ENCODE data around the gene ACBD4.

ACBD4 gene

DNA sequence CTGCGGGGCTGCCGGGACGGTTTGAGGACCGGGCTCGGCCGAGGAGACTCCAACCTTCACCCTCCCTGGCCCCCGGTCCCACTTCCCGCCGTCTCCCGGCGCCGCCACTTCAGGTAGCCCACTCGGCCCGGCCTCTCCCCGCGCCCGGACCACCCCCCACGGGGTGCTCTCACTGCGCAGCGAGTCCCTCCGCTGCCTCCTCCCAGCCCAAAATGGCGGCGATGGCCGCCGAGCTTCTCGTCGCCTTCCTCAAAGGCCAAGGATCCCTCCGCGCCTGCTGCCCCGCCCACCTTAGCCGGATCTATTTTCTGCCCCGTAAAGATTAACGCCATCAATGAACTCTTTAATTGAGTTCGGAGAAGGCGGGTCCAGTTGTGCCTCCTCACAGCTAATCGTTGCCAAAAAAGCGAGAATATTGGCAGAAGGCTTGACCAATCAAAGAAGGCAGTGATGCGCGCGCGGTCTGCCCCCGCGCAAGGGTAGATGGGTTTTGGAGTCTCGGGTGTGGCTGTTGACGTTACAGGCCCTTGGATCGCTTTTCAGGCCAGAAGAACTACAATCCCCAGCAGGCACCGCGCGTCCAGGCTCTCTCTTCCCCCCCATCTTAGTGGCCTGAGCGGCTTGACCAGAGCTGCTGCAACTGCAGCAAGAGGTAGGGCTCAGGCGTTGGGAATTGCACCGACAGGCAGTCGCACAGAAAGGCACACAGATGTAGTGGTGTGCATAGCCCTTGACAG is 26.0 kb downstream of the ACBD4 start, which contains the start of gene HEXIM2:
Gene HEXIM2, plus strand, starts transcription at position 588 of the 737 bp plus-strand sequence. CDS start 919 bp downstream, outside the sequence.
- peak; percentile 99 for DNase-seq

GRCh38 chr17:45162025-45162687 is 26.7 kb downstream of the ACBD4 start:
- no peak for DNase-seq

- no peak for DNase-seq
Measured at GRCh38 chr17:45164734-45165269, 29.3 kb downstream of the ACBD4 start.

GRCh38 chr17:45168991-45169752 is 33.7 kb downstream of the ACBD4 start:
- no peak for DNase-seq

DNA sequence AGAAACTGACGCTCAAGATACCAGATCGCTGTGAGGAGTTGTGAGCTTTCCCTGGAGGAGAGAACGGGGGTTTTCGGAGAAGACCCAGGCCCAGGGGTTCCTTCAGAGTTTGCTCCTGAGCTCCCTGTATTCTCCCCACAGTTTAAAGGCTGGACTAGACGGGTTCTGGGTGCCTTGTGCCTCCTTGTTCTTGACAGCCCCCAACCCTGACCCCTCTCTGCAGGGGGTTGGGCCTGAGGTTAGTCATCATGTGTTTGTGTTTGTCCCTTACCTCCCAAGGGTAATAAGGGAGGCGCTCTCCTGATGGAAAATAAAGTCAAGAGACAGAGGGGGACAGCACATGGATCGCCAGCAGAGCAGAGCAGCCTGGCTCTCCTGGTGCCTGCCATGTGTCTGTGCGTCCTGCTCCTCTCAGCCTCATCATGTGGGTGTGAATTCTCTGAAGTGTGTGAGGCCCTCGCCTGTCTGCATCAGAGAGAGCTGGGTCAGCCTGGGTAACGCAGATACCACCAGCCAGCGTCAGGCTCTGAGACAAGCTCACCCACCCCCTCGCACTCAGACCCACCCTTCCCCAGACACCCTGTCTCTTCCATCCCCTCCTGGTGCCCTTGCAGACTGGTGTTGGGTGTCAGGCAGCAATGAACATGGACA is 34.9 kb downstream of the ACBD4 start:
- DNase-seq = no peak

GRCh38 chr17:45170931-45171337 is 35.4 kb downstream of the ACBD4 start:
- no peak for DNase-seq

GRCh38 chr17:45171338-45172231 is 36.1 kb downstream of the ACBD4 start:
- DNase-seq = no peak

- DNase-seq = no peak
Measured at GRCh38 chr17:45172232-45172540, 36.7 kb downstream of the ACBD4 start.

DNA sequence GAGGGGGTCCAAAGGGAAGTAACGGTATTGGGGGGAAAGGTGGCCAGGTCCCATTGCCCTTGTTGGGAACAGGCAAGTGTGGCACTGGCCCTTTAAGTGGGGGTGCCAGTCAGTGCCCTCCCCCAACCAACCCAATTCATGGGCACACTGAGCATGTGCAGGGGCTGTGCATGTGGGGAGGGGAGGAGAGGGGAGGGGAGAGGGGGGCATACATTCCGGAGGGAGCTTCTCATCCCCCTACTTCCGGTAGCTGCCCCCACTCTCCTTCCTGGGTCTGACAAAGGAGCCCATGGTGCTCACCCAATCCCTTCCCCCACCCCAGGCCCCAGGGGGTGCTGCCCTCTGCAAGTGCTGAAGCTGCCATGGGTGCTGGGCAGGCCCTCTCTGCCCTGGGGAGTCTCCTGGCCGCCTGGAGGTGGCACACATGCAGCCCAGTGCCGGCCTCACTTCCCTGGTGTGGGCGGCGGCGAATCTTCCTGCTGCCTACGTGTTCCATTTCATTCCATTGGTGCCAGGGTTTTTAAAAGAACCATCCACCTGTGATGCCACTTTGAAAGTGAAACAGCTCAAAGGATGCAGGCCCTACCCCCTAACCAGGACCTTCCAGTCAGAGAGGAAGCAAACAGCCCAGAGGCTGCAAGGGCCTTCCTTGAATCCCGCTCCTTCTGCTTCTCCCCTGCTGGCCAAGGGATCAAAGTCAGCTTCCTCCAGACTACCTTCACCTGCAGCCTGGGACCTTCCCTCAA is 37.2 kb downstream of the ACBD4 start:
- peak; percentile 54 for DNase-seq

- DNase-seq = no peak
Measured at GRCh38 chr17:45175759-45176115, 40.2 kb downstream of the ACBD4 start.

DNA sequence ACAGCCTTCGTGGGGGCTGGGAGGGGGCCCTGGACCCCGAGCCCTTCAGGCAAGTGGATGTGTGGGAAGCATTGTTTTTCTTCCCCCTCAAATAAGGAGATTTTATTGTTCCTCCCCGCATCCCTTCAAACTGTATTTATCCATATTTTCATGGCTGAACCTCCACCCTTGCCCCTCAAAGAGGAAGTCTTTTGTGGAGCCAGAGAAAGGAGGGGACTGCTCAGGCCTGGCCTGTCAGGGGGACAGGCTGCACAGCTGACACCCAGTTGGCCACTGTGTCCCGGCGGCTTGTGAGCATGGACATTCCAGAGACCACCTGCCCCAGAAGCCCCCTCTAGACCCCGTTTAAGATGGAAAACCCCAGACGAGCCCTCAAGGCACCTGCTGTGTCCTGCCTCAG is 42.1 kb downstream of the ACBD4 start:
- no peak for DNase-seq

DNA sequence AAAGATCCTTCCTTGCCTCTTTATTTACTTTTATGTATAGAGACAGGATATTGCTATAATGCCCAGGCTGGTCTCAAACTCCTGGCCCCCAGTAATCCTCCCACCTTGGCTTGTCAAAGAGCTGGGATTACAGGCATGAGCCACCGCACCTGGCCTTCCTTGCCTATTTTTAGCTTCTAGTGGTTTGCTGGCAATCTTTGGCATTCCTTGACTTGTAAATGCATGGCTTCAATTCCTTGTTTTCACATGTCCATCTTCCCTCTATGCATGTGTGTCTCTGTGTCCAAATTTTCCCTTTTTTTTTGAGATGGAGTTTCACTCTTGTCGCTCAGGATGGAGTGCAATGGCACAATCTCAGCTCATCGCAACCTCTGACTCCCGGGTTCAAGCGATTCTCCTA is 48.7 kb downstream of the ACBD4 start:
- no peak for DNase-seq

- no peak for DNase-seq
Measured at GRCh38 chr17:45186801-45187354, 51.4 kb downstream of the ACBD4 start.

- DNase-seq = no peak
Measured at GRCh38 chr17:45189009-45189408, 53.5 kb downstream of the ACBD4 start.

DNA sequence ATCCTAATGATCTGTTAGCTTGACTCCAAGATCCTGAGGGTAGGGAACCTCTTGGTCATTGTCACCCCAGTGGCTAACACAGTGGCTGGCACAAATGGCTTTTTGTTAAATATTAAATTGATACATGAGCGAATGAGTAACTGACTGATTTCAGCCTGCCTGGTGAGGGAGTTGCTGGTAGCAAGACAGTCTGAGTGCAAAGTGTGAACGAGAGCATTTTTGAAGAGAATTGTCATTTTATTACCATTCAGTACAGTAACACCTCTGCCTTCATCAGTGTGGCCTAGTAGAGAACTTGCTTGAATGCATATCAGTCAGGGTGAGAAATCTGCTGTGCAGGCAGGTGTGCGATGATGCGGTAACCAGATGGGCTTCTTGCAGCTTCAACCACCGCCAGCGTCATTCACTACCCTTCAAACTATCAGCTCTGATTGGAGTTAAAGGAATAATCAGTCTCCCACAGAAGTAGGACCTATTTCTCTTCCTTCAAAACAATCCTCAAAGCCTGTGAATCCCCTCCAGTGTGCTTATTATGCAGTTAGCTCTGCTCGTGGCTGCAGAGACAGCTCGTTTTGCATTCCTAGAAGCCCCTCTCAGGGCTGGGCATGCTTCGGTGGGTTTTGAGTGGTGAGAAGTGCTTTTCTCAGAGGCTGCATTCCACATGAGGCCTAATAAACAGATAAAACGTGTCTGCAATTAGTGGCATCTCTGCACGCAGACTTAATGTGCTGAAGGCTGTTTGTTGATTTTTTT is 55.2 kb downstream of the ACBD4 start:
- DNase-seq = no peak

Measured in activated gamma-delta T cell treated with Interleukin-2 at 50 U/mL for 16 hours (primary cell).